ENCODE data around the gene CEP295NL. TPM values are rescaled to one million over a fixed set of nuclear protein-coding genes. Genes with fewer than 3 reads are reported as not detected.

The CEP295NL gene
- total and polyA plus RNA-seq, 2 of the 8 experiments (the other 6 are each of a cell fraction or from before 2014, with no cell fraction given) = 0.06 to 2.0 TPM

DNA sequence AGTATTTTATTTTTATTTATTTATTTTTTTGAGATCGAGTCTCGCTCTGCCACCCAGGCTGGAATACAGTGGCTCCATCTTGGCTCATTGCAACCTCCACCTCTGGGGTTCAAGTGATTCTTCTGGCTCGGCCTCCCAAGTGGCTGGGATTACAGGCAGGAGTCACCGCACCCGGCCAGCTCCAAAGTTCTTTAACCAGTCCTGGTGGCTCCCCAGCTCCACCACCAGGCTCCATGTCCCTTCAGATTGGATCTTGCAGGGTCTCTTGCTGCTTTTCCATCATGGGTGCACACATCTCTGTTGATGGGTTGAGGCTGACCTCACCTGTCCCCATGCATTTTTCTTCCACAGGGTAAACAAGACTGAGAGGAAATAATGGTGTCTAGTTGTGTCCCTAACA, 54.0 kb downstream of the CEP295NL start:
- Histone ChIP-seq H2AK5ac (ENCODE audit: low read depth, low read length) (no peak overlapping the region), H4K5ac (ENCODE audit: insufficient read length, low read depth, low read length) (no peak overlapping the region), H4K91ac (replicated peaks; ENCODE audit: insufficient read length, low read length) (no peak overlapping the region), H3K79me2 (ENCODE audit: control insufficient read depth in 1 of 2, insufficient read depth in 2 of 2, low read length in 2 of 2) (no peaks in the 10 kb centered on the region), H3K36me3 (ENCODE audit: control insufficient read depth in 2 of 4, insufficient read depth in 4 of 4, low read length in 3 of 4) (no peaks in the 10 kb centered on the region; a peak in 1 of 8 replicates), H3K79me1 (ENCODE audit: low read depth, low read length) (no peaks in the 10 kb centered on the region), H3K56ac (replicated peaks; ENCODE audit: insufficient read length, low read depth, low read length) (no peak overlapping the region), H2AFZ (ENCODE audit: low read length) (no peak overlapping the region), H3K18ac (ENCODE audit: extremely low read depth, low read length) (no peak overlapping the region), H2BK12ac (ENCODE audit: low read depth, low read length) (no peak overlapping the region), H3K9me3 (ENCODE audit: insufficient read depth in 2 of 2, low read depth in 1 of 2, low read length in 1 of 2) (no peaks in the 10 kb centered on the region), H4K8ac (ENCODE audit: extremely low read depth, insufficient read depth, low read length) (no peak overlapping the region), H2BK20ac (ENCODE audit: low read length) (no peak overlapping the region), H3K4me3 (ENCODE audit: extremely low read depth in 1 of 4, insufficient read depth in 2 of 4, low read depth in 3 of 4, low read length in 4 of 4) (no peak overlapping the region), H3K4ac (replicated peaks; ENCODE audit: insufficient read length, low read depth, low read length) (no peak overlapping the region), H3K23me2 (ENCODE audit: low read depth, low read length) (no peaks in the 10 kb centered on the region; the same call in 1 of the 2 replicates), H2BK120ac (replicated peaks; ENCODE audit: low read depth, low read length) (no peak overlapping the region), H2BK5ac (ENCODE audit: low read depth, low read length) (no peak overlapping the region), H3K23ac (ENCODE audit: insufficient read length) (no peak overlapping the region), H3K14ac (ENCODE audit: insufficient read length) (no peak overlapping the region), H3K4me1 (replicated peaks in 1 of 4; ENCODE audit: control insufficient read depth in 3 of 4, insufficient read depth in 4 of 4, low read length in 3 of 4) (no peaks in the 10 kb centered on the region; a peak in 1 of 7 replicates), H2BK15ac (ENCODE audit: low read length) (no peak overlapping the region), H3K27ac (ENCODE audit: low read depth, low read length) (no peak overlapping the region), H4K20me1 (replicated peaks in 1 of 2; ENCODE audit: control insufficient read depth in 1 of 2, insufficient read depth in 2 of 2, low read length in 2 of 2) (no peaks in the 10 kb centered on the region), H3K9ac (replicated peaks in 1 of 4; ENCODE audit: extremely low read depth in 1 of 4, low read depth in 3 of 4, low read length in 3 of 4) (no peak overlapping the region), H3K27me3 (replicated peaks in 1 of 4; ENCODE audit: control insufficient read depth in 3 of 4, extremely low read depth in 1 of 4, insufficient read depth in 3 of 4, low read length in 3 of 4) (no peaks in the 10 kb centered on the region), H3K4me2 (ENCODE audit: insufficient read depth in 1 of 2, low read depth in 2 of 2, low read length in 2 of 2) (no peak overlapping the region)
- DNase-seq (ENCODE audit: low read depth in 1 of 2, low spot score in 2 of 2) (no peak), FAIRE-seq (no peak)
- CTCF ChIA-PET (ENCODE audit: partially characterized antibody) = interaction anchor here (0.6 kb wide), 1 partner anchor 147 kb away, joined by 3 read pairs; no protein-coding TSS in a partner anchor
- POLR2A ChIA-PET (ENCODE audit: partially characterized antibody) = no interaction called here
- 90% methylated on average over 5 of the region's 5 CpGs; no CpG with 5 or more reads in 1 of the 2 experiments for WGBS, 2 experiments (ENCODE audit: extremely low coverage in 1 of 2, insufficient coverage in 1 of 2, insufficient read length in 1 of 2, insufficient replicate concordance in 2 of 2, low coverage in 1 of 2, low lambda C conversion rate in 2 of 2, missing lambda C conversion rate in 1 of 2)
- TF ChIP-seq GTF2F1 (IDR thresholded peaks at IDR 0.05; ENCODE audit: borderline replicate concordance, low read depth, low read length) = no peak
- TF ChIP-seq CHD2 (IDR thresholded peaks at IDR 0.05; ENCODE audit: low read length) = no peak
- no peak for TF ChIP-seq SP1 (IDR thresholded peaks at IDR 0.05; ENCODE audit: low read depth, low read length)
- no peak for TF ChIP-seq MAFK (IDR thresholded peaks at IDR 0.05; ENCODE audit: low read depth, low read length)
- no peak for TF ChIP-seq EZH2 (IDR thresholded peaks at IDR 0.05; ENCODE audit: low read depth, low read length, severe bottlenecking)
- no peak for TF ChIP-seq GABPA (IDR thresholded peaks at IDR 0.05; ENCODE audit: borderline replicate concordance, insufficient read depth, low read length)
- no peak for TF ChIP-seq TCF12 (IDR thresholded peaks at IDR 0.05; ENCODE audit: low read depth, low read length)
- TF ChIP-seq RAD21 (IDR thresholded peaks at IDR 0.05 in 1 of 2, conservative IDR thresholded peaks at IDR 0.05 in 1 of 2; ENCODE audit: low read depth in 2 of 2, low read length in 2 of 2) = no peak
- no peak for TF ChIP-seq CBX5 (IDR thresholded peaks at IDR 0.05; ENCODE audit: low read depth, low read length)
- TF ChIP-seq ASH2L (IDR thresholded peaks at IDR 0.05; ENCODE audit: low read length) = no peak
- TF ChIP-seq RFX5 (IDR thresholded peaks at IDR 0.05; ENCODE audit: borderline replicate concordance, low read depth, low read length) = no peak
- TF ChIP-seq KDM4A (IDR thresholded peaks at IDR 0.05; ENCODE audit: low read depth, low read length, severe bottlenecking) = no peak
- TF ChIP-seq KDM5A (IDR thresholded peaks at IDR 0.05; ENCODE audit: low read length) = no peak
- TF ChIP-seq, protein P1, sequence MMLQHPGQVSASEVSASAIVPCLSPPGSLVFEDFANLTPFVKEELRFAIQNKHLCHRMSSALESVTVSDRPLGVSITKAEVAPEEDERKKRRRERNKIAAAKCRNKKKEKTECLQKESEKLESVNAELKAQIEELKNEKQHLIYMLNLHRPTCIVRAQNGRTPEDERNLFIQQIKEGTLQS (IDR thresholded peaks at IDR 0.05; ENCODE audit: insufficient read depth, low read depth, low read length) = no peak

Measured in H1 (cell line).